ENCODE data around the gene ZNF559. TPM values are rescaled to one million over a fixed set of nuclear protein-coding genes. Genes with fewer than 3 reads are reported as not detected.

Gene ZNF559
- total and polyA plus RNA-seq, 8 donors = 14.2 to 78.5 (median 73.3) TPM

- no peak overlapping the region for H3K27ac ChIP-seq
- H3K9me3 ChIP-seq = peaks cover 21 to 100% of the 10 kb centered on the region in 2 donors
- no peak for TF ChIP-seq CTCF (IDR thresholded peaks at IDR 0.05)
- ATAC-seq (no peak), DNase-seq (no peak)
- H3K4me1 ChIP-seq = no peaks in the 10 kb centered on the region
- H3K27me3 ChIP-seq = no peaks in the 10 kb centered on the region
- intact Hi-C loops (cut with DNase I) = no loop called here
- H3K36me3 ChIP-seq = peaks cover 3 to 97% of the 10 kb centered on the region in 2 donors
- no peak overlapping the region for H3K4me3 ChIP-seq
Measured at GRCh38 chr19:9381361-9381785, 57.4 kb downstream of the ZNF559 start.

Other genes with a start within 250 kb of the ZNF559 start
- not detected for gene OR1M1, start 237.1 kb upstream of the ZNF559 start, total RNA-seq
- gene OR1M1, start 237.1 kb upstream of the ZNF559 start, polyA plus RNA-seq (ENCODE audit: insufficient read length in 6 of 6) = under 1 TPM in 4 of 6 donors, not detected in 2; 0.09 to 0.13 (median 0.11) TPM
- not detected for gene OR7G2, start 216.7 kb upstream of the ZNF559 start, total RNA-seq
- under 1 TPM in 4 of 6 donors, not detected in 2; 0.06 to 0.13 (median 0.08) TPM for gene OR7G2, start 216.7 kb upstream of the ZNF559 start, polyA plus RNA-seq (ENCODE audit: insufficient read length in 6 of 6)
- not detected for gene OR7G1, start 208.4 kb upstream of the ZNF559 start, total RNA-seq
- not detected for gene OR7G1, start 208.4 kb upstream of the ZNF559 start, polyA plus RNA-seq (ENCODE audit: insufficient read length in 6 of 6)
- gene OR7G3, start 197.2 kb upstream of the ZNF559 start, total RNA-seq = not detected
- not detected for gene OR7G3, start 197.2 kb upstream of the ZNF559 start, polyA plus RNA-seq (ENCODE audit: insufficient read length in 6 of 6)
- 10 to 100 TPM; 25.1 to 32.4 TPM for gene ZNF317, start 183.8 kb upstream of the ZNF559 start, total RNA-seq
- gene ZNF317, start 183.8 kb upstream of the ZNF559 start, polyA plus RNA-seq (ENCODE audit: insufficient read length in 6 of 6) = 10 to 100 TPM; 28.5 to 33.8 (median 33.0) TPM
- gene OR7D2, start 145.2 kb upstream of the ZNF559 start, total RNA-seq = under 1 TPM in 1 of 2 donors, not detected in 1; 0.10 TPM
- gene OR7D2, start 145.2 kb upstream of the ZNF559 start, polyA plus RNA-seq (ENCODE audit: insufficient read length in 6 of 6) = 1 to 10 TPM in 1 of 6 donors, under 1 TPM in 5; 0.10 to 2.0 (median 0.15) TPM
- gene OR7D4, start 104.6 kb upstream of the ZNF559 start, total RNA-seq = not detected
- under 1 TPM; 0.03 to 0.10 (median 0.06) TPM for gene OR7D4, start 104.6 kb upstream of the ZNF559 start, polyA plus RNA-seq (ENCODE audit: insufficient read length in 6 of 6)
- not detected for gene OR7E24, start 73.2 kb upstream of the ZNF559 start, total RNA-seq
- not detected for gene OR7E24, start 73.2 kb upstream of the ZNF559 start, polyA plus RNA-seq (ENCODE audit: insufficient read length in 6 of 6)
- 1 to 10 TPM; 6.2 to 6.8 TPM for gene ZNF699, start 14.3 kb upstream of the ZNF559 start, total RNA-seq
- gene ZNF699, start 14.3 kb upstream of the ZNF559 start, polyA plus RNA-seq (ENCODE audit: insufficient read length in 6 of 6) = 1 to 10 TPM; 6.9 to 9.5 (median 8.1) TPM
- gene ZNF177, start 38.8 kb downstream of the ZNF559 start, total RNA-seq = 1 to 10 TPM; 1.6 to 2.6 TPM
- gene ZNF177, start 38.8 kb downstream of the ZNF559 start, polyA plus RNA-seq (ENCODE audit: insufficient read length in 6 of 6) = 10 to 100 TPM; 11.8 to 15.5 (median 13.7) TPM
- 10 to 100 TPM; 15.4 to 16.2 TPM for gene ZNF266, start 111.4 kb downstream of the ZNF559 start, total RNA-seq
- 10 to 100 TPM; 31.1 to 97.1 (median 55.1) TPM for gene ZNF266, start 111.4 kb downstream of the ZNF559 start, polyA plus RNA-seq (ENCODE audit: insufficient read length in 6 of 6)
- gene ZNF560, start 174.4 kb downstream of the ZNF559 start, total RNA-seq = under 1 TPM; 0.13 to 0.15 TPM
- gene ZNF560, start 174.4 kb downstream of the ZNF559 start, polyA plus RNA-seq (ENCODE audit: insufficient read length in 6 of 6) = under 1 TPM; 0.14 to 0.59 (median 0.25) TPM
- gene ZNF426, start 214.5 kb downstream of the ZNF559 start, total RNA-seq = 10 to 100 TPM; 16.1 to 18.3 TPM
- 10 to 100 TPM; 20.2 to 27.1 (median 22.7) TPM for gene ZNF426, start 214.5 kb downstream of the ZNF559 start, polyA plus RNA-seq (ENCODE audit: insufficient read length in 6 of 6)